HG03159 (cell line): ENCODE measurements around the gene CCT3.

Experiments used
- ATAC-seq: cut with Tn5 transposase; IDR thresholded peaks from one replicate; pipeline ENCODE4 v1.9.1; 2021; ENCODE audit warnings: mild to moderate bottlenecking, moderate library complexity; ENCODE audit not compliant: unreplicated experiment

Gene CCT3

DNA sequence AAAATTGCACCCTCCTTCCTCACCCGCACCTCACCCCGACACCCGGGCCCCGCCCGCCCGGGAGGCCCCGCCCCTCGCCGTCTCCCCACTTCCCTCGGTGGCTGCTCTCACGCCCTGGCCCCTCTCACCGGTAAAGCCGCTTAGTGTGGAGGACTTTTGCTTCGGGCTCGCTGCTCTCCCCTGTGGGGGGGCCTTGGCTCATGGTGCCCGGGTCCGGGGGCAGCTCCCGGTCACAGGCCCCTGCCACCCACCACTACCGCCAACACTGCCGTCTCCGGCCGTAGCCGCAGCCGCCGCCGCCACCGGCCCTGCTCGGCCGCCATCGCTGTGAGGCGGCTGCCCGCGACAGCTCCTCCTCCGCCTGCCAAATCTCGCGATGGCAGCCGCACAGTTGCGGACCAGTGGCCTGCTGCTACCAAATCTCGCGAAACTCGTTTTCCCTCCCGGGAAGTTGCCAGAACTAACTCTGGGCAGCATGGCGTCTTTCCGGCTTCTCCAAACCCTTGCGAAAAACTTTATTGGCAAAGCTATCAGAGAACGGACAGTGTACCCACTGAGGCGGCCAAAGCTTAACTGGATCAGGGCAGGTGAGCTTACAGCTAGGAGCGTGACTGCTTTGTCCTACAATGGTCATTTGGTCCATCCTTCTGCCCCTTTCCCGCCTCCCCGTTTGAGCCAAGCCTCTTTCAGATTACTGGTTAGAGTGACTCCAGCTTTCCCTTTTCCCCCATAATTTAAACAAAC lies 55.4 kb downstream of the CCT3 start, which contains the start of gene SMG5:
Gene SMG5, minus strand, starts transcription at position 347 of the 744 bp plus-strand sequence. Its CDS starts 145 bp downstream, at position 202.
- peak; percentile 81 for ATAC-seq

DNA sequence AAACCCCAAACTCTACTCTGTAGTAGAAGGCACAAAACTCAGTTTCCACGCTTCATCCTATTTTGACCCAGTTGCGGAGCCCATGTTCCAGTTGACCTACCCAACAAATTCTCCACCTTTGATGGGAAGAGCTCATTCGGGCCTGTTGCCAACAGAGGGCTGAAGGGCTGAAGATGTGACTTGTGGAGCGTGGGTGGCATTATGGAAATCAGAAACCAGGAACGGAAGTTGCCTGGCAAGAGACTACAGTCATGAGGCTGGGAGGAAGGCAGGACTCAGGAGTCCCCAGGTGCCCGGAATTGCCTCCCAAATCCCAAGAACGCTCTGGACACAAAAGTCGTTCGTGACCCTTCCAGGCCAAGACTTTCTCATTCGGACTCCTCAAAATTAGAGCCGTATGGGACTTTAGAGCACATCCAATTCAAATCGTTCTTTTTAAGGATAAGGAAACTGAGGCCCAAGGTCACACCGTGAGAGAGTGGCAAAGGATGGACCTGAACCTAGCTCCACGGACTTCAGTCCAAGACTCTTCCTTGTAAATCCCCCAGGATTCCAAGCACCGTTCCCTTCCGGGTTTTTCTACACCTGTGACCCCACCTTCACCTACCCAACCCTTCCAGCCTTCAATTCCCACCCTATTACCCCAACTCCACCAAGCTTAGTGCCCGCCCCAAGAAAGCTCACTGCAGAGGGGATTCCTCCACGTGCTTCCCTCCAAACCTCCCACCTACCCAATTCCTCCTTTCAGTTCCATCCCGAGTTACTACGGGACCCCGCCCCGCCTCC lies 56.2 kb downstream of the CCT3 start:
- ATAC-seq = peak; percentile 4

DNA sequence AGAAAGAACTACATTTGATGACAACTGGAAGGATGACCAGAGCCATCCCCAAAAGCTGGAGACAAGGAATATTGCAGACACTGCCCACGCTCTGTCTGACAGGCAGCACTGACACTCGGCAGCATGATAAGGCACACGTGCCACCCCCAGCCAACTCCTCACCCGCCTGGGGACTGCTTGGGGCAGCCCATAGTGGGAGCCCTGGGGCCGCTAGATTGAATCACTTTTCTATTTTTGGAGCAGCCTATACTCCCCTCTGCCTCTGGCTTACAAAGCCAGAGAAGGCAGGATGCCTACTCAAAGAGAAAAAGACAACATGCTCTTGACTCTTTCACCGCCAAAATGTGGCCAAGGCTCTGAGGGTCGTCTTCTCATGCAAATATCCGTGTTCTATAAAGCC lies 56.8 kb downstream of the CCT3 start:
- peak; percentile 38 for ATAC-seq

DNA sequence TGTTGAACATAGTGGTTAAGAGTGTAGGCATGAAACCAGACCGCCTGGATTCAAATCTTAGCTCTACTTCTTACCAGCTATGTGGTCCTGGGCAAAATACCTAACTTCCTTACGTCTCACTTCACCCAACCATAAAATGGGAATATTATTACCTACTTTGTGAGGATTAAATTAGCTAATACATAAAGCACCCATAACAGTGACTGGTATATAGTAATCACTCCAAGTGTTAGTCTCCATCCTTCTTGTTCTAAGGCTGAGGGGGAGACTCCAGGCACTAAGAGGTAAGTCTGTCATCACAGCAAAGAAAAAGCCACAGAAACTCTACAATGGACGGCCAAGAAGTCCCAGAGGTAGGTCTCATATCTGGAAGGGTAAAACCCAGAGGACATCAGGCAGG lies 58.3 kb downstream of the CCT3 start:
- ATAC-seq = no peak

GRCh38 chr1:156276966-156277381 lies 61.1 kb downstream of the CCT3 start:
- ATAC-seq = no peak

- ATAC-seq = no peak
Observed at GRCh38 chr1:156276532-156276931, 61.6 kb downstream of the CCT3 start.

DNA sequence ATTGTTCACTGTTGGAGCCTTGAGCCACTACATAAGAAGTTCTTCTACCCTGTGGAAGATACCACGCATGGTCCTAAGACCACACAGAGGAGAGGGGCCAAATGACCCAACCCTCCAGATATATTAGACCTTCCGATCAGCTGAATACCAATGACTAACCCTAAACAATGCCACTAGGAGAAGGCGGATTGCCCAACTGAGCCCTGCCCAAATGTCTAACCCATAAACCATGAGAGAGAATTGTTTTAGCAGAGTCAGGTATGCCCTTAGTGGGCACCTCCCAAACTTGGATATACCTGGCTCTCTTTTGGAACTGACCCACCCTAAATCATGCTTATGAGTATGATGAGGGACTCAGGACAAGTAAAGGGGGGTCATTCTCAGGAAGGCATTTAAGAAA lies 67.8 kb downstream of the CCT3 start:
- ATAC-seq = no peak

DNA sequence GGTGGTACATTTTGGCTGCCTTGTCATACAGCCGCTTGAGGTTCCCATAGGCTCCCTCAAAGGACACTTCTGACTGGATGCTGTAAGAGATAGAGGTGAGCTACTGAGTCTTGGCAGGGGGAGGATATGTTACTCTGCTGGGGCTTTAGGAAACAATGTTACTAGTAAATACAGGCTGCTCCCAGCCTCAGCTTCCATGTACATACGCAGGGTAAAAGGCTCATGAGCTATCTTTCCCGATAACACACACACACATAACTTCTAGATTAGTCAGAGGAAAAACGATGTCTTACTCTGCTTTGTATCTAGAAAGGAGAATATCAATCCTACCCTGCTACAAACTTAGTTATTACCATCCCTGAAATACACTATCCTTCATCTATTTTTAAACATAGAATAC lies 69.8 kb downstream of the CCT3 start:
- ATAC-seq = no peak

DNA sequence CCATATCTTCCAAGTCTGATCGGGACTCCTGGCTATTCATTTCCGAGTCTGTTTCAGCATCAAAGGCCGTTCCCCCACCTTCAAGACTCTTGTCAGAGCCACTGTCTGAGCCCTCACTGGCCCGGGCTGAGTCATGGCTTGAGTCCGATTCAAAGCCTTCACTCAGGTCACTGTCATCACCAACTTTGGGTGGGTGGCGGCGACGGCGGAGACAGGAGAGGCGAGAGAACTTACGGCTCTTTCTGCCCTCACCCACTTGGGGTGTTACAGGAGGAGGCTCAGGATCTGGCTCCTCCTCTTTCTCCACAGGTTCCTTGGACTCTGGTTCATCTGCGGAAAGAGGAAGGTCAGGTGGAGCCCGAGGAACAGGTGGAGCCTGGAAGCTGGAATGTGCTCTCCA lies 72.0 kb downstream of the CCT3 start:
- ATAC-seq = no peak

GRCh38 chr1:156263288-156263655 lies 74.8 kb downstream of the CCT3 start:
- ATAC-seq = no peak

GRCh38 chr1:156262461-156263287 lies 75.4 kb downstream of the CCT3 start:
- ATAC-seq = no peak

DNA sequence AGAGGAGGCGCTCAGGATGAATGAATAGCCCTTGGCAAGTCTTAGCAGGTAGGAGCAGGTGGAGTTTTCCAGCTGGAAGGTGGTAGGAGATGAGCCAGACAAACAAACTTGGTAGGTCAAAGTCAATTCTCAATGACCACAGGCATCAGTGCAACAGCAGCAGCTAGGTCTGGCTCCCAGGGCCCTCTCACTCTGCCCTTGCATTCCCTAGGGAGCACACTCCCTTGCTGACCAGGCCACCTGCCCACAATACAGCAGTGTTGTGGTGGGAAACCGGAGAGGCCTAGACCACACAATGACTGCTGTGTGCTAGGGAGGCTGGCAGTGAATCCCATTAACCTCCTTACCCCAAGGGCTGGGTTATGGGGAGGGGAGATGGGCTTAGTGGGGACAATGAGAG lies 77.2 kb downstream of the CCT3 start:
- no peak for ATAC-seq

DNA sequence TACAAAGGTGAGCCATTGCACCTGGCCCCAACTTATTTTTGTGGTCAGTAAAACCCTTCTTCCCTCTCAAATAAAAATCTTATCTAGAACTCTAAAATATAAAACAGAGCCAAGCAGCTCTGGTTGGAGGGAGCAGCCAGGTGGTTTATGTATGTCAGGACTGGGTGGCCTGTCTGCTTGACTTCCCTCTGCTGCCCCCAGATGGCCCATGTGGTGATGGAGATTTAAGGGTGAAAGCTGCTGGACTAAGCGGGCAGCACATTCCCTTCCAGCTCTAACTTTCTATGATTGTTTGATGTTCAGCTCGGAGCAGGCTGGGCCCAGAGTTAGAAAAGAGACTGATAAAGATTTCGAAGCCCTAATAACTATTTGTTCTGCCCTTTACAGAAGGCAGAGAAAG lies 78.3 kb downstream of the CCT3 start:
- no peak for ATAC-seq
